ENCODE data around the gene NAGPA.

Gene NAGPA

DNA sequence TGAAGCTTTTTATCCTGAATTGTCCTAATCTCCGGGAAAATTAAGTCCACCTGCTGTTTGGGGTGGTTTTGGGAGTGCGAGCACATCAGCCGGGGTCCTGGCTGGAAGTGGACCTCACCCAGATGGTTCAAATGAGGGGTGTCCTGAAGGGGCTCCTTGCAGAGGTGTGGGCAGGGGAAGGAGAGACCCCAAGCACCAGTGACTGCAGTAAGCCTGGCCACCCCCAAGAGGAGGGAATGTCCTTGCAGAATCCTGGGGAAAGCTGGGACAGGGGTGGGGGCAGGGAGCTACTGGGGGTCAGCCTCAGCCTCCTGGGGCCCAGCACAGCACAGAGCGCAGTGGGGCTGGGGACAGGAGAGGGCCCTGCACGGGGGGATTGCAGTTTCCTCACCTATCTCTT lies 29.4 kb downstream of the NAGPA start:
- DNase-seq (ENCODE audit: low read depth in 2 of 3, low spot score in 1 of 3) = no peak

GRCh38 chr16:5003828-5004227 lies 29.9 kb downstream of the NAGPA start:
- DNase-seq (ENCODE audit: low read depth in 2 of 3, low spot score in 1 of 3) = no peak

- no peak for DNase-seq (ENCODE audit: low read depth in 2 of 3, low spot score in 1 of 3)
Measured at GRCh38 chr16:5003211-5003610, 30.5 kb downstream of the NAGPA start.

DNA sequence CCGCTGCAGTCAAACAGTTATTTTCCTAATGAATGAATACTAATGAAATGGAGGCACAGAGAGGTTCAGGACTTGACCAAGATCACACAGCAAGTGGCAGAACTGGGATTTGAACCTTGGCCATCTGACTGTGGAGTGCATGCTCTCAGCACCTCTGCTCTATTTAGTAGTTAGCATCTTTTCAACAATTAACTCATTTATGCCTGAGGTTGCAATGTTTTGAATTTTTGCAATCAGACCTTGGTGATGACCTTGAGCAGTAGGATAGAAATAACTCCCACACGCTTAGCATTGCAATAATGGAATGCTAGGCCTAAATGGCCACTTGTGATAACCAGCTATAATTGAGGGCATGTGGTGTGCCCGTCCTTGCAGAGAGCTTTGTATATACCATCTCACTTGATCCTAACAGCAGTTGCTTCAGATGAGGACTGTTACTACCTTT lies 31.0 kb downstream of the NAGPA start:
- DNase-seq (ENCODE audit: low read depth in 2 of 3, low spot score in 1 of 3) = no peak

- no peak for DNase-seq (ENCODE audit: low read depth in 2 of 3, low spot score in 1 of 3)
Measured at GRCh38 chr16:5001986-5002385, 31.7 kb downstream of the NAGPA start.

DNA sequence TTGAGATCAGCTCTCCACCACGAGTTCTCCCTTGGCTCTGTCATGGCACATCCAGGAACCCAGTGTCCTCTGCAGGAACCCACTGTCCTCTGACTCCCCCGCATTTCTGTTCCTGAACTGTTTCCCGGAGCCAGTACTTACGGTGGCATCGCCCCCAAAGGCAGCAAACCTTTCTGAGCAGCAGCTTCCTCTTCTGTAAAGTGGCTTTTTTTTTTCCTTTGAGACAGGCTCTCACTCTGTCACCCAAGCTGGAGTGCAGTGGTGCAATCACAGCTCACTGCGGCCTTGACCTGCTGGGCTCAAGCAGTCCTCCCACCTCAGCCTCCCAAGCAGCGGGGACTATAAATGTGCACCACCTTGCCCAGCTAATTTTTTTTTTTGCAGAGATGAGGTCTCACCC lies 32.2 kb downstream of the NAGPA start:
- no peak for DNase-seq (ENCODE audit: low read depth in 2 of 3, low spot score in 1 of 3)

- DNase-seq (ENCODE audit: low read depth in 2 of 3, low spot score in 1 of 3) = no peak
Measured at GRCh38 chr16:5000573-5001001, 33.1 kb downstream of the NAGPA start.

GRCh38 chr16:4994719-4995434 lies 38.9 kb downstream of the NAGPA start:
- DNase-seq (ENCODE audit: low read depth in 2 of 3, low spot score in 1 of 3) = no peak

- no peak for DNase-seq (ENCODE audit: low read depth in 2 of 3, low spot score in 1 of 3)
Measured at GRCh38 chr16:4991754-4992153, 42.0 kb downstream of the NAGPA start.

DNA sequence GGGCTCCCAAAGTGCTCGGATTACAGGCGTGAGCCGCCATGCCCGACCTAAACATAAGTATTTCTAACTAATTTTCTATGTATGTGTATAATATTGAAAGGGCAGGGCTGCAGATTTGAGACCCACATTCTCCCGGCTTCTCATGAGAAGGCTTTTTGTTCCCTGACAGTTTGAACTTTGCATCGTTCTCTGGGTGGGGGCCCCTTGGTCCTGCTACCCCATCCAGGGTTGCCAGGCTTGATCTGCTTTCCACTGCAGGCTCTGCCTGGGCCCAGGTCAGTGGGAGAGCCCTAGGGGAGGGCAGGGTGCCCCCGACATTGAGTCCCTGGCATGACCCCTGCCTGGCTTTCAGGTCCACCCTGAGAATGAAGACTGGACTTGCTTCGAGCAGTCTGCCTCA lies 43.3 kb downstream of the NAGPA start:
- no peak for DNase-seq (ENCODE audit: low read depth in 2 of 3, low spot score in 1 of 3)

GRCh38 chr16:4989391-4990006 lies 44.2 kb downstream of the NAGPA start:
- DNase-seq (ENCODE audit: low read depth in 2 of 3, low spot score in 1 of 3) = no peak

- DNase-seq (ENCODE audit: low read depth in 2 of 3, low spot score in 1 of 3) = no peak
Measured at GRCh38 chr16:4988647-4989046, 45.1 kb downstream of the NAGPA start.

- no peak for DNase-seq (ENCODE audit: low read depth in 2 of 3, low spot score in 1 of 3)
Measured at GRCh38 chr16:4987580-4988374, 46.0 kb downstream of the NAGPA start.

DNA sequence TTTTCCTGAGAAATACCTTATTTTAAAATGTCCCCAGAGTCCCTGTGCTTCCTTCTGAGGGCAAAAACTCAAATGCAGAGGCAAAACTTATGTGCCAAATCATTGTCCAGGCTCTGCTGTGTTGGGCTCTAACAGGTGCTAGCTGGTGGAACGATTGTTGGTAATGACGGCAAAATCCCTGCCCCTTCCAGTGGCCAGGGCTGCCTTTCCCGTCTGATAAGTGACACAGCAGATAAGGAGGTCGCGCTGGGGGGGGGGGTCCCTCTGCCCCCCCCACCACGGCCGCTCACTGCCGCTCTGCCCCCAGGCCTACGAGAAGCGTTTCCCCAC lies 46.5 kb downstream of the NAGPA start:
- no peak for DNase-seq (ENCODE audit: low read depth in 2 of 3, low spot score in 1 of 3)

DNA sequence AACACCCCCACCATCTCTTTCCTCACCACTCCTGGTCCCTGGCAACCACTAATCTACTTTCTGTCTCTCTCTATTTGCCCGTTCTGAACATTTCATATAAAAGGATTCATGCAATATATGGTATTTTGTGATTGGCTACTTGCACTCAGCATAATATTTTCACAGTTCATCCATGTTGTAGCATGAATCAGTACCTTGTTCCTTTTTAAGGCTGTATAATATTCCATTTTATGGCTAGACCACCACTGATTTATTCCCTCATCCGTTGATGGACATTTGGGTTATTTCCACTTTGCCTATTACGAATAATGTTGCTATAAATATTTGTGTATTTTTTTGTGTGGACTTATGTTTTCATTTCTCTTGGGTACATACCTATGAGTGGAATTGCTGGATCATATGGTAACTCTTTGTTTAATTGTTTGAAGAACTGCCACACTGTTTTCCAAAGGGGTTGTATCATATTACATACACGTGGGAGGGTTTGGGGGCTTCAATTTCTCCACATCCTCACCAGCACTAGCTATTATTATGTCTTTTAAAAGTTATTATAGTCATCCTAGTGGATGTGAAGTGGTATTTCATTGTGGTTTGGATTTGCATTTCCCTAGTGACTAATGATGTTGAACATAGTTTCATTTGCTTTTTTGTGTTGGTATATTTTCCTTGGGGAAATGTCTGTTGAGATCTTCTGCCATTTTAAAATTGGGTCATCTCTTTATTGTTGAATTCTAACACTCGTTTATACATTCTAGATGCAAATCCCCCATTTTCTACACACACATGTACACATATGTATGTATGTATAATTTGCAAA lies 49.4 kb downstream of the NAGPA start:
- DNase-seq (ENCODE audit: low read depth in 2 of 3, low spot score in 1 of 3) = no peak

GRCh38 chr16:4982056-4982867 lies 51.5 kb downstream of the NAGPA start:
- no peak for DNase-seq (ENCODE audit: low read depth in 2 of 3, low spot score in 1 of 3)

GRCh38 chr16:4981473-4981872 lies 52.3 kb downstream of the NAGPA start:
- no peak for DNase-seq (ENCODE audit: low read depth in 2 of 3, low spot score in 1 of 3)

- no peak for DNase-seq (ENCODE audit: low read depth in 2 of 3, low spot score in 1 of 3)
Measured at GRCh38 chr16:4980691-4981090, 53.0 kb downstream of the NAGPA start.

DNA sequence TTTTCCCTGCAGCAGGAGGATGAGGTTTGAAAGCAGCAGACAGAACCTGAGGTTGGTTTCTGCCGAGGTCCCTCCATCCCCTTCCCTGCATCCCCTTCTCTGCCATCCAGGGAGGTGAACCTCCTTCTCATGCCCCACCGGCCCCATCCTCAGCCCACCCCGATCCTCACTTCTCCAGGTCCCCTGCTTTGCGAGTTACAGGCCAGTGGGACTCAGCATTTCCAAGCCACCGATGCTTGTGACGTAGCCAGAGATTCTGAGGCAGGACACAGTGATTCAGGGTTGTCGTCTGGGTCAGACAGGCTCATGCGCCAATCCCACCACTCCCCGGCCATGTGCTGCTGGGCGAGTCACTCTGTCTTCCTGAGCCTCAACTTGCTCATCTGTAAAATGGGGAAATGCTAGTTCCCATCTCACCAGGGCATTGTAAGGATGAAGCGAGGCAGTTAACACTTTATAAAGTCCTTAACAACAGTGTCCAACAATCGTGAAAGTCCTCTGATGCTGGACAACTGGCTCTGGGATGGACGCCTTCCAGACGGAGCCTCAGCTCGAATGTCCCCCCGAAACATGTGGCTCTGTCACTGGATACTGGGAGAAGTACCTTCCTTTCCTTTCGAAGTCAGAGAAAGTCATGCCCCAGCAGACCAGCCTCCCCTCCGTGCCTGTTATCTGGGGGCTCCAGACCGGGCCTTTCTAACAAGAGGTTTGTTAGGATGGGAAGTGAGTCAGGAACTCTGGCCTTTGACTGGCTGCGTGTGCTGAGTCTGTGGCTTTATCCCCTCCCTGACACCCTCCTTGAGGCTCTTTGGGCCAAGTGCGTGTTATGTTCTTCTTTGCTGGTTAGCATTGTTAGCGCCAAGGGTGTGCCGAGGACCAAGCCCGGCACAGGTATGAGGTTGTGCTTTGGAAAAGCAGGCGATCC lies 53.7 kb downstream of the NAGPA start:
- no peak for DNase-seq (ENCODE audit: low read depth in 2 of 3, low spot score in 1 of 3)

- no peak for DNase-seq (ENCODE audit: low read depth in 2 of 3, low spot score in 1 of 3)
Measured at GRCh38 chr16:4979164-4979563, 54.6 kb downstream of the NAGPA start.
